K562 (cell line): Measurements from ENCODE around the gene ADCY9. TPM values are rescaled to one million over a fixed set of nuclear protein-coding genes. Genes with fewer than 3 reads are reported as not detected.

ENCODE experiments used
- ATAC-seq: fragments of 200-7000 bp; cut with Tn5 transposase; 3 replicates; pipeline ENCODE4 v1.9.1; 2020; ENCODE audit warnings: moderate library complexity
- BruUV-seq: library from RNA; stranded (reverse); fragments of 400-500 nt; replicated peaks from 2 replicates; lab custom pipeline; 2021; lab: Mats Ljungman, UMichigan
- CTCF ChIA-PET: fragments of 300-600 bp; formaldehyde crosslinking; extraction: SDS; loops from one replicate; lab custom pipeline; 2021; ENCODE audit warnings: low intra/inter-chr PET ratio; lab: Yijun Ruan, JAX
- POLR2A ChIA-PET: fragments of 300-600, 350-650 bp; sonication (Branson Sonifier 250); formaldehyde crosslinking; extraction: SDS; loops from one replicate; lab custom pipeline; 2021; ENCODE audit warnings: antibody characterized with exemption, inconsistent platforms; lab: Yijun Ruan, JAX
- DNase-seq, 4 experiments: peaks; one replicate each; pipeline versions ENCODE4 v3.0.0 to v3.0.0-alpha.2; 2011 to 2018; ENCODE audit warnings: low spot score in 3 of 4, mixed read lengths in 3 of 4; ENCODE audit errors: extremely low read depth in 1 of 4
- FAIRE-seq: peaks from 2 replicates; lab custom pipeline; 2011; peaks lifted over from hg19 to GRCh38; lab: Jason Lieb, UNC
- H2AFZ ChIP-seq: 2 replicates; pipeline ENCODE4 v1.6.0; 2011; ENCODE audit warnings: low read depth, low read length, control low read depth, inconsistent platforms
- H3K27ac ChIP-seq: fragments of 200-600 bp; 3 replicates; pipeline ENCODE4 v1.8.0; 2011; ENCODE audit warnings: low read depth, mild to moderate bottlenecking, control low read depth, inconsistent platforms, low read length, moderate library complexity, mixed read lengths; ENCODE audit errors: extremely low read depth
- H3K27me3 ChIP-seq, 2 experiments: fragments of 300-600 bp in 1 of 2; 2 replicates in 1 of 2; 3 replicates in 1 of 2; pipeline versions ENCODE4 v1.6.0 to v1.8.0; 2011; ENCODE audit warnings: inconsistent platforms in 2 of 2, low read length in 2 of 2, mild to moderate bottlenecking in 1 of 2, mixed read lengths in 1 of 2, moderate library complexity in 1 of 2; ENCODE audit not compliant: control insufficient read depth in 2 of 2, insufficient read depth in 2 of 2
- H3K36me3 ChIP-seq: fragments of 300-600 bp; 3 replicates; pipeline ENCODE4 v1.8.0; 2011; ENCODE audit warnings: mild to moderate bottlenecking, low read length, inconsistent platforms; ENCODE audit not compliant: control insufficient read depth, insufficient read depth
- H3K4me1 ChIP-seq, 2 experiments: fragments of 200-600 bp in 1 of 2; replicated peaks in 1 of 2; 2 replicates in 1 of 2; 3 replicates in 1 of 2; pipeline versions ENCODE4 v1.5.1 to v1.8.0; 2011; ENCODE audit warnings: inconsistent platforms in 2 of 2, low read length in 2 of 2, mild to moderate bottlenecking in 1 of 2, mixed read lengths in 1 of 2, moderate library complexity in 1 of 2; ENCODE audit not compliant: control insufficient read depth in 2 of 2, insufficient read depth in 2 of 2
- H3K4me2 ChIP-seq: 2 replicates; pipeline ENCODE4 v1.6.1; 2011; ENCODE audit warnings: low read length, control low read depth, inconsistent platforms, mixed read lengths; ENCODE audit not compliant: insufficient read depth
- H3K4me3 ChIP-seq: fragments of 200-600 bp; sonication (generic), shearing (Covaris generic); 2 replicates; pipeline ENCODE4 v1.5.1; 2016; ENCODE audit warnings: control low read depth, inconsistent platforms
- H3K79me2 ChIP-seq: fragments of 200-600 bp; 3 replicates; pipeline ENCODE4 v1.8.0; 2011; ENCODE audit warnings: low read length, inconsistent platforms; ENCODE audit not compliant: control insufficient read depth, insufficient read depth
- H3K9ac ChIP-seq, 2 experiments: 2 replicates each; pipeline versions ENCODE4 v1.6.0 to v1.6.1; 2011; ENCODE audit warnings: low read depth in 2 of 2, low read length in 2 of 2, control low read depth in 1 of 2, inconsistent platforms in 1 of 2, mild to moderate bottlenecking in 1 of 2, mixed read lengths in 1 of 2; ENCODE audit not compliant: insufficient read depth in 1 of 2
- H3K9me1 ChIP-seq: one replicate; pipeline ENCODE4 v1.6.0; 2011; ENCODE audit warnings: inconsistent platforms, mild to moderate bottlenecking, low read length, moderate library complexity; ENCODE audit not compliant: control insufficient read depth, insufficient read depth
- H3K9me3 ChIP-seq: replicated peaks from 2 replicates; pipeline ENCODE4 v1.5.1; 2011; ENCODE audit warnings: low read depth, low read length, inconsistent platforms; ENCODE audit not compliant: control insufficient read depth, insufficient read depth
- H4K20me1 ChIP-seq: replicated peaks from 2 replicates; pipeline ENCODE4 v1.6.1; 2011; ENCODE audit warnings: low read length, inconsistent platforms, mixed read lengths; ENCODE audit not compliant: control insufficient read depth, insufficient read depth
- CHCHD3 ChIP-seq: fragments of 250-450 bp; sonication (Bioruptor Pico); IDR thresholded peaks from 2 replicates; pipeline ENCODE4 v2.1.2; 2022; ENCODE audit warnings: mild to moderate bottlenecking
- EWSR1 ChIP-seq: fragments of 450-650 bp; IDR thresholded peaks from 2 replicates; pipeline ENCODE4 v1.6.1; 2018; ENCODE audit warnings: borderline replicate concordance, mild to moderate bottlenecking, low read depth, moderate library complexity; ENCODE audit not compliant: partially characterized antibody
- JUN ChIP-seq, 2 experiments: sonication (generic) in 1 of 2; formaldehyde crosslinking in 1 of 2; IDR thresholded peaks; 2 replicates each; pipeline versions ENCODE4 v1.6.1 to v1.8.0; 2012 to 2022; ENCODE audit warnings: borderline replicate concordance in 2 of 2, mild to moderate bottlenecking in 2 of 2, improper control_type of control experiment in 1 of 2, low read depth in 1 of 2, low read length in 1 of 2, missing genetic modification reagents in 1 of 2
- LARP7 ChIP-seq: fragments of 450-650 bp; IDR thresholded peaks from 2 replicates; pipeline ENCODE4 v1.6.1; 2016
- RAD21 ChIP-seq, 2 experiments: fragments of 250-450 bp in 1 of 2; fragments of 450-650 bp in 1 of 2; sonication (Bioruptor Pico) in 1 of 2; formaldehyde crosslinking in 1 of 2; IDR thresholded peaks in 1 of 2; conservative IDR thresholded peaks in 1 of 2; 2 replicates each; pipeline versions ENCODE4 v1.4.0 to v1.8.0; 2020 to 2022; ENCODE audit warnings: mild to moderate bottlenecking in 2 of 2, moderate library complexity in 1 of 2
- SAFB2 ChIP-seq: fragments of 200-400 bp; formaldehyde crosslinking; IDR thresholded peaks from 2 replicates; pipeline ENCODE4 v1.6.1; 2018; ENCODE audit warnings: borderline replicate concordance, low read length, low read depth, moderate library complexity; ENCODE audit not compliant: severe bottlenecking
- SNIP1 ChIP-seq: fragments of 450-650 bp; IDR thresholded peaks from 2 replicates; pipeline ENCODE4 v1.7.1; 2017; ENCODE audit warnings: low read depth, mild to moderate bottlenecking
- TAF9B ChIP-seq: fragments of 450-650 bp; IDR thresholded peaks from 2 replicates; pipeline ENCODE4 v1.6.1; 2018; ENCODE audit warnings: mild to moderate bottlenecking; ENCODE audit not compliant: partially characterized antibody
- XRCC5 ChIP-seq: fragments of 200-400 bp; formaldehyde crosslinking; IDR thresholded peaks from 2 replicates; pipeline ENCODE4 v1.6.1; 2017; ENCODE audit warnings: low read depth, mild to moderate bottlenecking, low read length
- ZNF263 ChIP-seq: sonication (generic); formaldehyde crosslinking; IDR thresholded peaks from 2 replicates; pipeline ENCODE4 v1.8.0; 2022; ENCODE audit warnings: mild to moderate bottlenecking, missing genetic modification reagents, borderline replicate concordance
- ZNF277 ChIP-seq: fragments of 250-450 bp; sonication (Bioruptor Pico); IDR thresholded peaks from 2 replicates; pipeline ENCODE4 v1.8.0; 2022; ENCODE audit warnings: inconsistent platforms, mild to moderate bottlenecking, moderate library complexity, borderline replicate concordance
- ZNF316 ChIP-seq: fragments of 450-650 bp; IDR thresholded peaks from 2 replicates; pipeline ENCODE4 v1.6.1; 2016
- ZNF507 ChIP-seq: conservative IDR thresholded peaks from 2 replicates; pipeline ENCODE4 v1.6.1; 2017; ENCODE audit warnings: missing genetic modification characterization, missing compliant biosample characterization
- ZNF584 ChIP-seq: fragments of 200-800 bp; sonication (Bioruptor generic); IDR thresholded peaks from 2 replicates; pipeline ENCODE4 v1.6.1; 2016; ENCODE audit warnings: low read depth, mild to moderate bottlenecking, missing genetic modification characterization, missing compliant biosample characterization
- ZNF699 ChIP-seq: fragments of 250-450 bp; sonication (Bioruptor Pico); IDR thresholded peaks from 2 replicates; pipeline ENCODE4 v1.8.0; 2021; ENCODE audit warnings: mild to moderate bottlenecking, moderate library complexity; ENCODE audit not compliant: insufficient replicate concordance
- WGBS: fragments of 100-300 bp; shearing (Covaris generic); methylation state at CpG from one replicate; pipeline ENCODE4 v1.1.6; 2016; ENCODE audit warnings: low coverage, mixed read lengths; ENCODE audit not compliant: insufficient coverage; ENCODE audit errors: missing lambda C conversion rate; 5-methylcytosine and 5-hydroxymethylcytosine counted together
- in situ Hi-C: fragments of 300-500 bp; cut with MboI; formaldehyde crosslinking; loops from 4 replicates; pipeline ENCODE4 v1.15.0; 2018; ENCODE audit warnings: inconsistent platforms, mixed read lengths
- intact Hi-C: fragments of 100-400 bp; cut with micrococcal nuclease; formaldehyde crosslinking; loops from 2 replicates; pipeline ENCODE4 v1.14.2; 2022
- polyA plus RNA-seq, 8 experiments: library from polyadenylated mRNA; depleted of rRNA in 4 of 8; stranded (reverse) in 5 of 8; unstranded in 3 of 8; fragments of >200 nt; fragmentation: Nextera tagmentation in 2 of 8; fragmentation: Illumina TruSeq in 1 of 8; extraction: Ambion mirVana in 2 of 8; extraction: Trizol in 1 of 8; gene quantifications; 2 replicates each; pipeline versions ENCODE4 v1.2.1 to v1.2.3, GENCODE V29; 2011 to 2014; ENCODE audit warnings: inconsistent platforms in 1 of 8, missing spikeins in 1 of 8
- total RNA-seq, 7 experiments: library from RNA; depleted of rRNA in 6 of 7; stranded (reverse); fragments of >200 nt in 6 of 7; fragmentation: Illumina TruSeq in 2 of 7; extraction: Trizol in 2 of 7; gene quantifications; 2 replicates each; pipeline versions ENCODE4 v1.2.1 to v1.2.3, GENCODE V29; 2011 to 2021; ENCODE audit warnings: low replicate concordance in 1 of 7
- TF ChIP-seq, protein P1 (sequence below): fragments of 450-650 bp; IDR thresholded peaks from 2 replicates; pipeline ENCODE4 v1.6.1; 2016; ENCODE audit warnings: missing biosample characterization, missing genetic modification characterization
- TF ChIP-seq, protein P2 (sequence below): fragments of 450-650 bp; IDR thresholded peaks from 2 replicates; pipeline ENCODE4 v1.7.1; 2018; ENCODE audit warnings: mild to moderate bottlenecking, low read depth; ENCODE audit not compliant: partially characterized antibody

ADCY9 gene
- total and polyA plus RNA-seq, 9 of the 15 experiments (the other 6 are each of a cell fraction or from before 2014, with no cell fraction given) = 0.03 to 0.29 (median 0.17) TPM

- WGBS = 4% methylated on average over 5 of the region's 5 CpGs
- BruUV-seq = no TSS peak
- Histone ChIP-seq H3K4me3 (no peak overlapping the region), H2AFZ (no peak overlapping the region), H3K4me2 (no peak overlapping the region), H3K9ac (no peak overlapping the region), H3K79me2 (no peaks in the 10 kb centered on the region), H3K9me1 (no peaks in the 10 kb centered on the region), H3K4me1 (no peaks in the 10 kb centered on the region), H3K27ac (no peak overlapping the region), H4K20me1 (0 out of 2 replicates have a peak, but pooled peaks cover 2% of the 10 kb centered on the region), H3K9me3 (no peaks in the 10 kb centered on the region), H3K27me3 (peaks cover 51 to 81% of the 10 kb centered on the region in 2 experiments), H3K36me3 (no peaks in the 10 kb centered on the region)
- in situ Hi-C loops (no loop called here), intact Hi-C loops (no loop called here)
- DNase-seq = no peak
- FAIRE-seq = no peak
- TF ChIP-seq EWSR1 = no peak
- no peak for TF ChIP-seq LARP7
- TF ChIP-seq ZNF507 (tag) = no peak
- TF ChIP-seq SAFB2 = no peak
- TF ChIP-seq JUN (IDR thresholded peaks at IDR 0.05; ENCODE audit: borderline replicate concordance, low read depth, low read length) = no peak
- TF ChIP-seq JUN (CRISPR knock-in tag; IDR thresholded peaks at IDR 0.05; ENCODE audit: borderline replicate concordance) = no peak
- TF ChIP-seq RAD21 (CRISPR knock-in tag; conservative IDR thresholded peaks at IDR 0.05 in 1 of 2, IDR thresholded peaks at IDR 0.05 in 1 of 2) = no peak
- no peak for TF ChIP-seq ZNF263 (CRISPR knock-in tag)
- no peak for TF ChIP-seq ZNF584 (CRISPR knock-in tag)
- no peak for TF ChIP-seq SNIP1
- TF ChIP-seq ZNF316 = no peak
- TF ChIP-seq, protein P1, sequence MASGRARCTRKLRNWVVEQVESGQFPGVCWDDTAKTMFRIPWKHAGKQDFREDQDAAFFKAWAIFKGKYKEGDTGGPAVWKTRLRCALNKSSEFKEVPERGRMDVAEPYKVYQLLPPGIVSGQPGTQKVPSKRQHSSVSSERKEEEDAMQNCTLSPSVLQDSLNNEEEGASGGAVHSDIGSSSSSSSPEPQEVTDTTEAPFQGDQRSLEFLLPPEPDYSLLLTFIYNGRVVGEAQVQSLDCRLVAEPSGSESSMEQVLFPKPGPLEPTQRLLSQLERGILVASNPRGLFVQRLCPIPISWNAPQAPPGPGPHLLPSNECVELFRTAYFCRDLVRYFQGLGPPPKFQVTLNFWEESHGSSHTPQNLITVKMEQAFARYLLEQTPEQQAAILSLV = no peak
- TF ChIP-seq ZNF277 = no peak
- TF ChIP-seq XRCC5 = no peak
- no peak for TF ChIP-seq TAF9B
- TF ChIP-seq, protein P2, sequence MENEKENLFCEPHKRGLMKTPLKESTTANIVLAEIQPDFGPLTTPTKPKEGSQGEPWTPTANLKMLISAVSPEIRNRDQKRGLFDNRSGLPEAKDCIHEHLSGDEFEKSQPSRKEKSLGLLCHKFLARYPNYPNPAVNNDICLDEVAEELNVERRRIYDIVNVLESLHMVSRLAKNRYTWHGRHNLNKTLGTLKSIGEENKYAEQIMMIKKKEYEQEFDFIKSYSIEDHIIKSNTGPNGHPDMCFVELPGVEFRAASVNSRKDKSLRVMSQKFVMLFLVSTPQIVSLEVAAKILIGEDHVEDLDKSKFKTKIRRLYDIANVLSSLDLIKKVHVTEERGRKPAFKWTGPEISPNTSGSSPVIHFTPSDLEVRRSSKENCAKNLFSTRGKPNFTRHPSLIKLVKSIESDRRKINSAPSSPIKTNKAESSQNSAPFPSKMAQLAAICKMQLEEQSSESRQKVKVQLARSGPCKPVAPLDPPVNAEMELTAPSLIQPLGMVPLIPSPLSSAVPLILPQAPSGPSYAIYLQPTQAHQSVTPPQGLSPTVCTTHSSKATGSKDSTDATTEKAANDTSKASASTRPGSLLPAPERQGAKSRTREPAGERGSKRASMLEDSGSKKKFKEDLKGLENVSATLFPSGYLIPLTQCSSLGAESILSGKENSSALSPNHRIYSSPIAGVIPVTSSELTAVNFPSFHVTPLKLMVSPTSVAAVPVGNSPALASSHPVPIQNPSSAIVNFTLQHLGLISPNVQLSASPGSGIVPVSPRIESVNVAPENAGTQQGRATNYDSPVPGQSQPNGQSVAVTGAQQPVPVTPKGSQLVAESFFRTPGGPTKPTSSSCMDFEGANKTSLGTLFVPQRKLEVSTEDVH = no peak
- no peak for TF ChIP-seq ZNF699 (CRISPR knock-in tag)
- no peak for TF ChIP-seq CHCHD3 (CRISPR knock-in tag)
- POLR2A ChIA-PET = no interaction called here
- CTCF ChIA-PET = no interaction called here
- ATAC-seq = no peak
Measured at GRCh38 chr16:4105848-4106247, 10.4 kb downstream of the ADCY9 start.
